22Rv1 (cell line): Measurements from ENCODE around the gene OXNAD1.

Source experiments
- CTCF ChIP-seq: fragments of 450-650 bp; IDR thresholded peaks from 2 replicates; pipeline ENCODE4 v1.5.1; 2017; ENCODE audit warnings: mild to moderate bottlenecking
- ZFX ChIP-seq: fragments of 450-650 bp; IDR thresholded peaks from 2 replicates; pipeline ENCODE4 v1.6.1; 2017; ENCODE audit warnings: antibody characterized with exemption, borderline replicate concordance

DNA sequence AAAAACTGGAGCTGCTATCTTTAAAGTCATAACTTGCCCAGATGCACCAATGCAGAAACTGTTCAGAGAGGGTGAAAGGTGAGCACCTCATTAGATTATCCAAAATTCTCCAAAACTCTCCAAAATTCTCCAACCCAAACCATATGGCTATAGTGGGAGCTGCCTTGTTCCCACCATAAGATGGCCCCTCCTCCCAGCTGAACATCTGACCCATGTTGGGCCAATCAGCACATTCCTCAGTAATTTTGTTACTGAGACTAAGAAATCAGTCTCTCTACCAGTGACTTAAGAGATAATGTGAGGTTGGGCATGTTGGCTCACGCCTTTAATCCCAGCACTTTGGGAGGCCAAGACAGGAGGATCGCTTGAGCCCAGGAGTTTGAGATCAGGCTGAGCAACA lies 33.0 kb upstream of the OXNAD1 start:
- no peak for TF ChIP-seq CTCF
- no peak for TF ChIP-seq ZFX
